ENCODE measurements around the gene SIRT4. TPM values are rescaled to one million over a fixed set of nuclear protein-coding genes. Genes with fewer than 3 reads are reported as not detected.

Gene SIRT4
- total RNA-seq, 1 donor from 2014 or later = not detected

Other genes with a start within 250 kb of the SIRT4 start
- 47.5 TPM for gene RAB35, start 185.6 kb upstream of the SIRT4 start, total RNA-seq
- 114 TPM for gene GCN1, start 107.6 kb upstream of the SIRT4 start, total RNA-seq
- gene RPLP0, start 101.2 kb upstream of the SIRT4 start, total RNA-seq = 2,124 TPM
- 166 TPM for gene PXN, start 36.6 kb upstream of the SIRT4 start, total RNA-seq
- 8,888 TPM for gene RNU4-2, start 10.4 kb upstream of the SIRT4 start, total RNA-seq
- 1,538 TPM for gene RNU4-1, start 9.1 kb upstream of the SIRT4 start, total RNA-seq
- gene PLA2G1B, start 25.5 kb downstream of the SIRT4 start, total RNA-seq = not detected
- gene MSI1, start 66.8 kb downstream of the SIRT4 start, total RNA-seq = 1.4 TPM
- gene COX6A1, start 135.8 kb downstream of the SIRT4 start, total RNA-seq = 321 TPM
- 15.8 TPM for gene TRIAP1, start 144.1 kb downstream of the SIRT4 start, total RNA-seq
- 22.5 TPM for gene GATC, start 144.1 kb downstream of the SIRT4 start, total RNA-seq
- gene SRSF9, start 167.4 kb downstream of the SIRT4 start, total RNA-seq = 155 TPM
- gene DYNLL1, start 193.8 kb downstream of the SIRT4 start, total RNA-seq = 313 TPM
- 28.8 TPM for gene COQ5, start 226.8 kb downstream of the SIRT4 start, total RNA-seq
- gene RNF10, start 232.0 kb downstream of the SIRT4 start, total RNA-seq = 236 TPM

Measured in ureter (tissue), 1 donor.